Fibroblast of lung (primary cell): ENCODE measurements around the gene WDR54.

ENCODE experiments used
- CTCF ChIP-seq, 2 donors: IDR thresholded peaks in 1 of 2; conservative IDR thresholded peaks in 1 of 2; 1 replicate in 1 of 2; 2 replicates in 1 of 2; pipeline ENCODE4 v1.5.1; 2011 to 2012; ENCODE audit warnings: low read length in 2 of 2, control low read depth in 1 of 2, inconsistent platforms in 1 of 2, low read depth in 1 of 2, mild to moderate bottlenecking in 1 of 2
- EZH2 ChIP-seq: IDR thresholded peaks from 2 replicates; pipeline ENCODE4 v1.5.1; 2012; ENCODE audit warnings: low read length, control low read depth, mild to moderate bottlenecking; ENCODE audit errors: missing control alignments

- TF ChIP-seq EZH2 (no peak), CTCF (conservative IDR thresholded peaks at IDR 0.05 in 1 of 2, IDR thresholded peaks at IDR 0.05 in 1 of 2; ENCODE audit: low read depth in 1 of 2, low read length in 2 of 2) (peak in 1 of 2 donors; percentile 37)
These were observed 6.4 kb upstream of the WDR54 start for GRCh38 chr2:74414881-74415761.
